GM12875 (cell line): ENCODE measurements around the gene EHD4.

Source experiments
- H3K4me3 ChIP-seq: one replicate; pipeline ENCODE4 v1.5.1; 2011; ENCODE audit warnings: low read depth, low read length, control low read depth
- CTCF ChIP-seq: IDR thresholded peaks from 2 replicates; pipeline ENCODE4 v1.5.1; 2011; ENCODE audit warnings: low read depth, mild to moderate bottlenecking, control low read depth, inconsistent platforms, low read length, moderate library complexity, borderline replicate concordance; ENCODE audit not compliant: insufficient read depth

The EHD4 gene

GRCh38 chr15:41966414-41966812 is 5.9 kb downstream of the EHD4 start:
- no peak for TF ChIP-seq CTCF
- H3K4me3 ChIP-seq: no peak overlapping the region

GRCh38 chr15:41965441-41966413 is 6.6 kb downstream of the EHD4 start:
- no peak overlapping the region for H3K4me3 ChIP-seq
- no peak for TF ChIP-seq CTCF

GRCh38 chr15:41961595-41962202 is 10.7 kb downstream of the EHD4 start:
- no peak overlapping the region for H3K4me3 ChIP-seq
- TF ChIP-seq CTCF: no peak

GRCh38 chr15:41961001-41961518 is 11.3 kb downstream of the EHD4 start:
- no peak overlapping the region for H3K4me3 ChIP-seq
- TF ChIP-seq CTCF: no peak

- no peak overlapping the region for H3K4me3 ChIP-seq
Observed at GRCh38 chr15:41958002-41958420, 14.3 kb downstream of the EHD4 start.

More at GRCh38 chr15:41958002-41958420, 14.3 kb downstream of the EHD4 start:
- no peak for TF ChIP-seq CTCF
